Kidney (tissue), 14 donors: ENCODE results near the gene CACNA1S. TPM values are rescaled to one million over a fixed set of nuclear protein-coding genes. Genes with fewer than 3 reads are reported as not detected.

Experiments used
- DNase-seq, 5 donors: peaks; one replicate each; pipeline ENCODE4 v3.0.0-alpha.2; 2013 to 2020
- FAIRE-seq: peaks from 2 replicates; lab custom pipeline; 2012; peaks lifted over from hg19 to GRCh38; lab: Jason Lieb, UNC
- H3K27ac ChIP-seq, 2 donors: one replicate each; pipeline ENCODE4 v1.7.0; 2013; ENCODE audit warnings: low read depth in 2 of 2, low read length in 2 of 2, inconsistent platforms in 1 of 2
- H3K27me3 ChIP-seq: one replicate; pipeline ENCODE4 v1.7.1; 2013; ENCODE audit warnings: low read length, inconsistent platforms; ENCODE audit not compliant: control insufficient read depth, insufficient read depth
- H3K36me3 ChIP-seq, 3 donors: one replicate each; pipeline versions ENCODE4 v1.7.0 to v1.7.1; 2013; ENCODE audit warnings: low read length in 3 of 3, control low read depth in 1 of 3, inconsistent platforms in 1 of 3; ENCODE audit not compliant: insufficient read depth in 3 of 3, control insufficient read depth in 2 of 3
- H3K4me1 ChIP-seq, 3 donors: one replicate each; pipeline versions ENCODE4 v1.7.0 to v1.7.1; 2013; ENCODE audit warnings: low read length in 3 of 3, inconsistent platforms in 1 of 3, low read depth in 1 of 3; ENCODE audit not compliant: control insufficient read depth in 2 of 3, insufficient read depth in 2 of 3
- H3K4me3 ChIP-seq, 3 donors: one replicate each; pipeline versions ENCODE4 v1.7.0 to v1.8.1; 2013; ENCODE audit warnings: low read length in 3 of 3, control low read depth in 1 of 3, inconsistent platforms in 1 of 3
- H3K9ac ChIP-seq, 3 donors: one replicate each; pipeline versions ENCODE4 v1.7.0 to v1.7.1; 2013; ENCODE audit warnings: low read length in 3 of 3, control low read depth in 1 of 3, inconsistent platforms in 1 of 3
- H3K9me3 ChIP-seq, 3 donors: one replicate each; pipeline versions ENCODE4 v1.7.0 to v1.7.1; 2013; ENCODE audit warnings: low read length in 3 of 3, control low read depth in 1 of 3, inconsistent platforms in 1 of 3; ENCODE audit not compliant: control insufficient read depth in 2 of 3, insufficient read depth in 1 of 3
- intact Hi-C: fragments of 100-400 bp; cut with DNase I; formaldehyde crosslinking; loops from one replicate; pipeline ENCODE4 v1.11.1; 2022
- polyA plus RNA-seq: library from polyadenylated mRNA; stranded (reverse); fragments of 350-450 nt; fragmentation: Illumina TruSeq; extraction: RNeasy Lipid Tissue Mini Kit (QIAGEN cat#74804); gene quantifications from one replicate; pipeline ENCODE4 v1.2.3, GENCODE V29; 2014; ENCODE audit warnings: low read depth, low replicate concordance; ENCODE audit not compliant: insufficient read depth
- total RNA-seq: library from RNA; stranded (reverse); fragmentation: NEBNext Ultra II Directional; extraction: Animal tissue kit (Norgen Biotek cat#: 25700); gene quantifications from one replicate; pipeline ENCODE4 v1.2.1, GENCODE V29; 2021
- TF ChIP-seq, protein P1 (sequence below): IDR thresholded peaks from 3 replicates; pipeline ENCODE4 v1.5.1; 2012; ENCODE audit warnings: mild to moderate bottlenecking, moderate library complexity, borderline replicate concordance; ENCODE audit not compliant: insufficient read depth; ENCODE audit errors: extremely low read depth
- donor health status: control.
- donor health status: control.
- donor health status: control.
- donor health status: control.
- donor health status: control.
- donor health status: DM: yes; HTN: yes; CAD: no.
- donor health status: Normal renal cell carcinoma (clear cell type).

CACNA1S gene
- total and polyA plus RNA-seq, 2 donors from 2014 or later: 0.41 TPM; not detected in 1

GRCh38 chr1:201059401-201059800 is 52.8 kb downstream of the CACNA1S start:
- DNase-seq (peak in 1 of 5 donors; percentile 16), FAIRE-seq (no peak)
- intact Hi-C loops: no loop called here
- TF ChIP-seq, protein P1, sequence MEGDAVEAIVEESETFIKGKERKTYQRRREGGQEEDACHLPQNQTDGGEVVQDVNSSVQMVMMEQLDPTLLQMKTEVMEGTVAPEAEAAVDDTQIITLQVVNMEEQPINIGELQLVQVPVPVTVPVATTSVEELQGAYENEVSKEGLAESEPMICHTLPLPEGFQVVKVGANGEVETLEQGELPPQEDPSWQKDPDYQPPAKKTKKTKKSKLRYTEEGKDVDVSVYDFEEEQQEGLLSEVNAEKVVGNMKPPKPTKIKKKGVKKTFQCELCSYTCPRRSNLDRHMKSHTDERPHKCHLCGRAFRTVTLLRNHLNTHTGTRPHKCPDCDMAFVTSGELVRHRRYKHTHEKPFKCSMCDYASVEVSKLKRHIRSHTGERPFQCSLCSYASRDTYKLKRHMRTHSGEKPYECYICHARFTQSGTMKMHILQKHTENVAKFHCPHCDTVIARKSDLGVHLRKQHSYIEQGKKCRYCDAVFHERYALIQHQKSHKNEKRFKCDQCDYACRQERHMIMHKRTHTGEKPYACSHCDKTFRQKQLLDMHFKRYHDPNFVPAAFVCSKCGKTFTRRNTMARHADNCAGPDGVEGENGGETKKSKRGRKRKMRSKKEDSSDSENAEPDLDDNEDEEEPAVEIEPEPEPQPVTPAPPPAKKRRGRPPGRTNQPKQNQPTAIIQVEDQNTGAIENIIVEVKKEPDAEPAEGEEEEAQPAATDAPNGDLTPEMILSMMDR: no peak
- Histone ChIP-seq H3K9me3 (no peaks in the 10 kb centered on the region), H3K4me1 (peaks cover 0 to 7% (median 2%) of the 10 kb centered on the region in 3 donors), H3K36me3 (no peaks in the 10 kb centered on the region), H3K9ac (no peak overlapping the region), H3K27me3 (no peaks in the 10 kb centered on the region), H3K27ac (no peak overlapping the region), H3K4me3 (no peak overlapping the region)

DNA sequence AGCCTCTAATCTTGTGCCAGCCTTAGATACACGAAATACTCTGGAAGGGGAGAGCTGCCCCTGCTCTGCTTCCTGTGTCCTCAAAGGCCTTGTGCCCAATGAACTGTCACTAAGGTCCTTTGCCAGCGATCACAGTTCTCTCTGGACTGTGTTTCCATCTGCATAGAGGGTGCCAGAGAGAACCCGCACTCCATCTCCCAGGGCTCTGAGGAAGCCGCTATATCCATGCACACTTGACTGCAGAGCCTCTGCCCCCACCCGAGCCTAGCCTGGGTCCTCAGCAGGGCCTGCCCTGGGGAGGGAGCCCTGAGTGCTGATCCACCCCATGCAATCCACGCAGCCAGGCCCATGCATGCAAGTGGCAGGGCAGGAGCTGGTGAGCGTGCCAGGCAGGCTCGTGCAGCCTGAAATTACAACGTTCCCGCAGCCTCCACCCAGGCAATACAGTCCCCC is 58.1 kb downstream of the CACNA1S start:
- Histone ChIP-seq H3K27ac (no peak overlapping the region), H3K9ac (no peak overlapping the region), H3K9me3 (no peaks in the 10 kb centered on the region), H3K36me3 (no peaks in the 10 kb centered on the region), H3K4me3 (no peak overlapping the region), H3K4me1 (peaks cover 0 to 9% (median 2%) of the 10 kb centered on the region in 3 donors), H3K27me3 (no peaks in the 10 kb centered on the region)
- intact Hi-C loops: no loop called here
- FAIRE-seq: no peak
- no peak for DNase-seq
- TF ChIP-seq, protein P1: no peak

GRCh38 chr1:201053155-201053860 is 58.9 kb downstream of the CACNA1S start:
- FAIRE-seq (no peak), DNase-seq (no peak)
- TF ChIP-seq, protein P1: no peak
- H3K9me3 ChIP-seq: no peaks in the 10 kb centered on the region
- peaks cover 0 to 9% (median 2%) of the 10 kb centered on the region in 3 donors for H3K4me1 ChIP-seq
- no peak overlapping the region for H3K27ac ChIP-seq
- no peak overlapping the region for H3K4me3 ChIP-seq
- H3K27me3 ChIP-seq: no peaks in the 10 kb centered on the region
- intact Hi-C loops: no loop called here
- no peak overlapping the region for H3K9ac ChIP-seq
- no peaks in the 10 kb centered on the region for H3K36me3 ChIP-seq

DNA sequence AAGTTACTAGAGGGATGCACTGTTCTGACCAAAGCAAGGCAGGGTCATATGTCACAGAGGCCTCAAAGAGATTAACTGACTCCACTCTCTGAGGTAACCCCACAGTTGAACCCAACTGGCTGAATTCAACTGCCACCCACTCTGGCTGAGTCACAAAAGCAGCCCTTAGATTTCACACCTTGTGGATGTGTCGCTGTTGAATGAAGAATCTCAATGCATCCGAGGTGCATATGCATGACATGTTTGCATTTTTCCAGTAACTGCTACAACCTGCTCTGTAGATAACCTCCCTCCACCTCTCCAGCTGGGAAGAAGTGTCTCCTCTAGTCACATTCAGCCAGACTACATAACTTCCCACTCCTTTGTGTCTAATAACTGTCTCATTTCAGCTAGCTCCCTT is 60.8 kb downstream of the CACNA1S start:
- no peak for FAIRE-seq
- Histone ChIP-seq H3K4me3 (no peak overlapping the region), H3K4me1 (peaks cover 0 to 9% (median 2%) of the 10 kb centered on the region in 3 donors), H3K27ac (no peak overlapping the region), H3K9me3 (no peaks in the 10 kb centered on the region), H3K27me3 (no peaks in the 10 kb centered on the region), H3K9ac (no peak overlapping the region), H3K36me3 (no peaks in the 10 kb centered on the region)
- TF ChIP-seq, protein P1: no peak
- no peak for DNase-seq
- intact Hi-C loops: no loop called here
